GM19397 (cell line): ENCODE data around the gene FHIT.
"Not testable (repeated sequence)": the region's sequence is repeated elsewhere in the genome, so short reads cannot be mapped to it uniquely, and the experiment has no call there.

Experiments
- ATAC-seq: cut with Tn5 transposase; IDR thresholded peaks from one replicate; pipeline ENCODE4 v1.9.1; 2021; ENCODE audit warnings: mild to moderate bottlenecking, moderate library complexity; ENCODE audit not compliant: unreplicated experiment

The FHIT gene

DNA sequence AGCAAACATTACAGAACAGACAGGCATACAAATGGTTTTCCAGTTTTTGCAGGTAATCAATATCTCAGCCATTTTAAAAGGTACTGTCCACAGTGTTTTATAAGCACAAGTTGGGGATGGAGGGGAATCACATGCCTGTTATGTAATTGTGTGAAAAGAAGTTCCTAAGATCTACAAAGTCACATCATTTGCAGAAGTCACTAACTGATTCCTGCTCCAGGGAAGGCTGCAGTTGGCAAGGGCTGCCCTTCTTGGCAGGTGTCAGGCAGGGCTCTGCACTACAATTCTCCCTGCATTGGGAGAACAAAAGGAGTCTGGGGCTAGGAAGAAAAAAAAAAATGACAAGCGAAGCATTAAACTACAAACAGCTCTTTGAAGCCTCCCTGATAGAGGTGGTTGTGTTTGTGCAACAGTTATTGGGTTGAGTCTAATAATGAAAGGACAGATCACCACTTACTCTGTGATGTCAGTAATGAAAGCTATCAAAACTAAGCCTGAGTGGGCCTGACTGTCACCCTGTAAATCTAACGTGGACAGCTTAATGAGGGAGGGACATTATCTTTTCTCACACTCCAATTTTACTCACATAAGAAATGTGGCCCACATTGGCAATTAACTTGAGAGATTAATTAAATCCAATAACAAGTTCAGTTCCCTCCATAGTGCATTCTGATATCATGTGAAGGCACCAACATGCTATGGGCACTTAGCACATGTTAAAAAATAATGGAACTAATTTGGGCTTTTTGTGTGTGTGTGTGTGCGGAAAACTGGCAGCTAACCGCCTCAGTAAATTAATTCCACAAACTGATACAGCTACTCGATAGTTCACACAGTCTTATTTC lies 242.9 kb downstream of the FHIT start:
- ATAC-seq, result no peak

- ATAC-seq, result no peak
Measured at GRCh38 chr3:61005591-61005990, 245.7 kb downstream of the FHIT start.

DNA sequence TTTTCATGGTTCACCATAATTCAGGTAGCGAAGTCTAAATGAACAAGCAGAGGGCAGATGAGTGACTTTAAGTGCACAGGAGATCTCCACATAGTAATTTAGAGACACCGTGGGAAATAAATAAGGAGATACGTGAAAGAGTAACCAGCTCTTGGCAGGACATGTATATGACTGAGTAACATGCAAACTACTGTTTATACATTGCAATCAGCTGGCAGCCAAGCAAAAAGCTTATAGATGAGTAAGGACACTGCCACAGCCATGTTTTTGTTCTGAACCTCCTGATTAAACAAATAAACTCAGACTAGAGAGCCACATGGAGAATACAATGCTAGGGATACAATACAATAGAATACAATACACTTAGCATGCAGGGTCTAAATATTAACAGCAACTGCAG lies 252.4 kb downstream of the FHIT start:
- no peak for ATAC-seq

- no peak for ATAC-seq
Measured at GRCh38 chr3:60992395-60992794, 258.9 kb downstream of the FHIT start.

GRCh38 chr3:60990442-60990730 lies 260.9 kb downstream of the FHIT start:
- no peak for ATAC-seq

- ATAC-seq, result no peak
Measured at GRCh38 chr3:60989626-60990441, 261.4 kb downstream of the FHIT start.

DNA sequence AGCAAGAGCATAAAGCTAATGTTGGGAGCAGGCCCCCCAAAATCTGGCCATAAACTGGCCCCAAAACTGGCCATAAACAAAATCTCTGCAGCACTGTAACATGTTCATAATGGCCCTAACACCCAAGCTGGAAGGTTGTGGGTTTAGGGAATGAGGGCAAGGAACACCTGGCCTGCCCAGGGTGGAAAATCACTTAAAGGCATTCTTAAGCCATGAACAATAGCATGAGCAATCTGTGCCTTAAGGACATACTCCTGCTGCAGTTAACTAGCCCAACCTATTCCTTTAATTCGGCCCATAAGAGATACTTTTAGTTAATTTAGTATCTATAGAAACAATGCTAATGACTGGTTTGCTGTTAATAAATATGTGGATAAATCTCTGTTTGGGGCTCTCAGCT lies 264.1 kb downstream of the FHIT start:
- not testable (repeated sequence) for ATAC-seq

GRCh38 chr3:60986552-60986951 lies 264.7 kb downstream of the FHIT start:
- no peak for ATAC-seq

GRCh38 chr3:60983906-60984305 lies 267.3 kb downstream of the FHIT start:
- no peak for ATAC-seq

- ATAC-seq, result no peak
Measured at GRCh38 chr3:60980342-60980692, 270.9 kb downstream of the FHIT start.

- no peak for ATAC-seq
Measured at GRCh38 chr3:60979461-60980341, 271.6 kb downstream of the FHIT start.

- ATAC-seq, result no peak
Measured at GRCh38 chr3:60973321-60973720, 277.9 kb downstream of the FHIT start.

DNA sequence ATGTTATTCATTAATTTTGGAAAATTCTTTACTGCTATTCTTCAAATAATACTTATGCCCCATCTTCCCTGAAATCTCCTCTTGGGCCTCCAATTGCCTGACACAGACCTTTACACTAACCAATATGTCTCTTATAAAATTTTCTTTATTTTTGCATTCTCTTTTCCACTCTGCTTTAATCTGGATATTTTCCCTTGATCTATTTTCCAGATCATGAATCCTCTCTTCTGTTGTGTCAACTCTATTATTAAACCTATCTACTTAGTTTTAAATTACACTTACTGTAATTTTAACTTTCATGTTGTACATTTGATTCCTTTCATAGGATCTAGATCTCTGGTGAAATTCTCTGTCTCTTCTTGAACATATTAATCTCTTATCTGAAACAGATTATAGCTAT lies 278.7 kb downstream of the FHIT start:
- no peak for ATAC-seq

DNA sequence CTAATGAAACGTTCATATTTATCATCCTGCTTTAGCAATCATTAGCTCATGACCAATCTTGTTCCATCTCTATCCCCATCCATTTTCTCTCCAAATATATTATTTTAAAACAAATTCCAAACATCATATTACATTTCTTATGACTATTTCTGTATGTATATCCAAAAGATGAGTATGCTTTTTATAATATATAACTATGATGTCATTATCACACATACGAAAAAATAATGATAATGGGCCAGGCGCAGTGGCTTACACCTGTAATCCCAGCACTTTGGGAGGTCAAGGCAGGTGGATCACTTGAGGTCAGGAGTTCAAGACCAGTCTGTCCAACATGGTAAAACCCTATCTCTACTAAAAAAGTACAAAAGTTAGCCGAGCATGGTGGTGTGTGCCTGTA lies 280.4 kb downstream of the FHIT start:
- ATAC-seq, result no peak

- ATAC-seq, result no peak
Measured at GRCh38 chr3:60967141-60967540, 284.1 kb downstream of the FHIT start.

DNA sequence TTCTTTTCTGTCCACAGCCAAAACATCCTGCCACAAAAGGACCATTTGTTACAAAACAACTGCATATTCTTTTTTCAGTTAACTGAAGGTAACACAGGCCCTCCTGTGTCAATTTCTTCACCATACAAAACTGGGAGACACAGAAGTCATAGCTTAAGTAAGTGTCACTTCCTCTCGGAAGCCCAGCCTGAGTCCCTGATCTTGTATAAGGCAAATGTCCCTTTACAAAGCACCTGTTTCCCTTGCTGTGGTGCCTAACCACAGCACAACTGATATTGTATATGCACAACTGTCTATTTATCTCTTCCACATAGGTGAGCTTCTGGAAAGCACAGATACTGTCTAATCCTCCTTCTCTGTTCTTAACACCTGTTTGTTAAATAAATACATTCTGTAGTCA lies 293.7 kb downstream of the FHIT start:
- no peak for ATAC-seq

GRCh38 chr3:60956729-60957128 lies 294.5 kb downstream of the FHIT start:
- no peak for ATAC-seq

- no peak for ATAC-seq
Measured at GRCh38 chr3:60955034-60955433, 296.2 kb downstream of the FHIT start.

DNA sequence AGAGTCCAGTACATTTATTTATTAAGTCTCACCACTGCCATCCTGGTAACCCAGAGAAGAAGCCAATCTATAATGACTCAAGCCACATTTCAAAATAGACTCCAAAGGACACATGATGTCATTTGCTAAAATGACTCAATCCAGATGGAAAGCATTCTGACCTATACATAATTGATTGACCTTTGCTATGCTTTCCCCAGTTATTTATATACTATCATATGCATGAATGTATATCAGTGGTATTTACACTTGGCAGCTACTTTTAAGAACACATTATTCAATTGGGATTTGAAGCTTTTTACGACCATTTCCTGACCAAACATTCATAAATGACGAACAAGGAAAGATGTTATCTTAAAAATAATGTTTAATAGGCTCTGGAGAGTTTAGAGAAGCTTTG lies 297.2 kb downstream of the FHIT start:
- no peak for ATAC-seq

- no peak for ATAC-seq
Measured at GRCh38 chr3:60953351-60953750, 297.9 kb downstream of the FHIT start.

DNA sequence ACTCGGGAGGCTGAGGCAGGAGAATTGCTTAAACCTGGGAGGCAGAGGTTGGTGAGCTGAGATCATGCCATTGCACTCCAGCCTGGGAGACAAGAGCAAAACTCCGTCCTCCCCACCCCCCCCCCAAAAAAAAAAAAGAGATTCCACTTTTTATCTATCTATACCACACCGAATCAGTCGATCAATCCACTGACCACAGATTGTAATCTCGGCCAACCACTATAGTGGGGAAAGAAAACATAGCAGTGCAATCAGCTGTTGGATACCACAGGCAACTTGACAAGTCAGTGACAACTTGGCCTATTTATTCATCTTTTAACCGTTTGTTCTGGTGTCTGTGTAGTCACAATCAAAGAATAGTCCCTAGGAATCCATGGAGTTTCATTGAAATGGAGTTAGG lies 299.2 kb downstream of the FHIT start:
- no peak for ATAC-seq

- ATAC-seq, result no peak
Measured at GRCh38 chr3:60949146-60949545, 302.1 kb downstream of the FHIT start.
